A549 (cell line): ENCODE data around the gene NXN.

Experiments used
- CHD2 ChIP-seq: fragments of 150-350 bp; IDR thresholded peaks from 2 replicates; pipeline ENCODE4 v1.6.1; 2014; ENCODE audit warnings: low read length; ENCODE audit not compliant: partially characterized antibody
- CHD4 ChIP-seq: fragments of 200-600 bp; sonication (generic); IDR thresholded peaks from 2 replicates; pipeline ENCODE4 v1.6.1; 2016; ENCODE audit warnings: antibody characterized with exemption, mild to moderate bottlenecking, borderline replicate concordance
- EP300 ChIP-seq, 2 experiments: fragments of >200 bp; sonication (Bioruptor Twin); formaldehyde crosslinking; IDR thresholded peaks; 2 replicates in 1 of 2; 3 replicates in 1 of 2; pipeline ENCODE4 v1.6.1; 2016 to 2017
- HDAC2 ChIP-seq: fragments of 200-600 bp; sonication (generic); IDR thresholded peaks from 2 replicates; pipeline ENCODE4 v1.6.1; 2016
- JUN ChIP-seq, 2 experiments: fragments of >200 bp; sonication (Bioruptor Twin); formaldehyde crosslinking; IDR thresholded peaks; 2 replicates in 1 of 2; 3 replicates in 1 of 2; pipeline ENCODE4 v1.6.1; 2016 to 2017
- MAZ ChIP-seq: fragments of 150-350 bp; IDR thresholded peaks from 2 replicates; pipeline ENCODE4 v1.6.1; 2014; ENCODE audit warnings: antibody characterized with exemption, low read depth, low read length, borderline replicate concordance
- POLR2A ChIP-seq: IDR thresholded peaks from 2 replicates; pipeline ENCODE4 v1.6.1; 2012; ENCODE audit warnings: mild to moderate bottlenecking, low read length
- RAD21 ChIP-seq, 2 experiments: fragments of >200 bp in 1 of 2; sonication (Bioruptor Twin) in 1 of 2; formaldehyde crosslinking in 1 of 2; IDR thresholded peaks in 1 of 2; conservative IDR thresholded peaks in 1 of 2; 2 replicates in 1 of 2; 3 replicates in 1 of 2; pipeline ENCODE4 v1.6.1; 2012 to 2018; ENCODE audit warnings: inconsistent platforms in 1 of 2
- TP53 ChIP-seq: fragments of 250-450 bp; sonication (Bioruptor Pico); IDR thresholded peaks from 2 replicates; pipeline ENCODE4 v1.5.0; 2021; ENCODE audit warnings: mild to moderate bottlenecking, moderate library complexity
- TF ChIP-seq, protein P1 (sequence below): fragments of >200 bp; sonication (Bioruptor Twin); formaldehyde crosslinking; IDR thresholded peaks from 3 replicates; pipeline ENCODE4 v1.5.1; 2016
- TF ChIP-seq, protein P2 (sequence below): fragments of 450-650 bp; IDR thresholded peaks from 2 replicates; pipeline ENCODE4 v1.6.1; 2014; ENCODE audit warnings: antibody characterized with exemption

DNA sequence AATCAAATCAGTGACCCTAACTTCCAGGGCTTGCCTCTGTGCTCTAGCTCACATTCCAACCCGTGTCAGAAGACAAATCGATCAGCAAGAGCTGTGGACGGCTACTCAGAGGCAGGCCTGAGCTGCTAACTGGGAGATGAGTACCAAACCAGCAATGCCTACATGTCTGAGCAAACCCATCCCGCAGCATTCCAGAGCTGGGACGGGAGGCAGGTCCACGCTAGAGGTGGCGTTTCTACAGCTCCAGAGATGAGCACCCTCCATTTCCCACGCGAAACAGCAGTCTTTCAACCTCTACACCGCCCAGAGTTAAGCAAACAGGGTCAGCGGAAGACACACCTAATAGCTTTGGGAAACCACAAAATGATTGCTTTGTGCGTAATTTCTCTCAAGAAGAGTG is 6.5 kb downstream of the NXN start:
- TF ChIP-seq TP53 (CRISPR knock-in tag) = no peak
- no peak for TF ChIP-seq EP300 (IDR thresholded peaks at IDR 0.05)
- TF ChIP-seq MAZ = no peak
- TF ChIP-seq CHD4 = no peak
- TF ChIP-seq, protein P1, sequence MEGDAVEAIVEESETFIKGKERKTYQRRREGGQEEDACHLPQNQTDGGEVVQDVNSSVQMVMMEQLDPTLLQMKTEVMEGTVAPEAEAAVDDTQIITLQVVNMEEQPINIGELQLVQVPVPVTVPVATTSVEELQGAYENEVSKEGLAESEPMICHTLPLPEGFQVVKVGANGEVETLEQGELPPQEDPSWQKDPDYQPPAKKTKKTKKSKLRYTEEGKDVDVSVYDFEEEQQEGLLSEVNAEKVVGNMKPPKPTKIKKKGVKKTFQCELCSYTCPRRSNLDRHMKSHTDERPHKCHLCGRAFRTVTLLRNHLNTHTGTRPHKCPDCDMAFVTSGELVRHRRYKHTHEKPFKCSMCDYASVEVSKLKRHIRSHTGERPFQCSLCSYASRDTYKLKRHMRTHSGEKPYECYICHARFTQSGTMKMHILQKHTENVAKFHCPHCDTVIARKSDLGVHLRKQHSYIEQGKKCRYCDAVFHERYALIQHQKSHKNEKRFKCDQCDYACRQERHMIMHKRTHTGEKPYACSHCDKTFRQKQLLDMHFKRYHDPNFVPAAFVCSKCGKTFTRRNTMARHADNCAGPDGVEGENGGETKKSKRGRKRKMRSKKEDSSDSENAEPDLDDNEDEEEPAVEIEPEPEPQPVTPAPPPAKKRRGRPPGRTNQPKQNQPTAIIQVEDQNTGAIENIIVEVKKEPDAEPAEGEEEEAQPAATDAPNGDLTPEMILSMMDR = no peak
- TF ChIP-seq POLR2A = no peak
- no peak for TF ChIP-seq JUN (IDR thresholded peaks at IDR 0.05)
- TF ChIP-seq, protein P2, sequence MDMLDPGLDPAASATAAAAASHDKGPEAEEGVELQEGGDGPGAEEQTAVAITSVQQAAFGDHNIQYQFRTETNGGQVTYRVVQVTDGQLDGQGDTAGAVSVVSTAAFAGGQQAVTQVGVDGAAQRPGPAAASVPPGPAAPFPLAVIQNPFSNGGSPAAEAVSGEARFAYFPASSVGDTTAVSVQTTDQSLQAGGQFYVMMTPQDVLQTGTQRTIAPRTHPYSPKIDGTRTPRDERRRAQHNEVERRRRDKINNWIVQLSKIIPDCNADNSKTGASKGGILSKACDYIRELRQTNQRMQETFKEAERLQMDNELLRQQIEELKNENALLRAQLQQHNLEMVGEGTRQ = no peak
- TF ChIP-seq RAD21 (conservative IDR thresholded peaks at IDR 0.05 in 1 of 2, IDR thresholded peaks at IDR 0.05 in 1 of 2) = no peak
- no peak for TF ChIP-seq HDAC2
- no peak for TF ChIP-seq CHD2
